NCI-H526 treated with DMSO at 0.1 percent for 48 hours (cell line): ENCODE data around the gene RNASE13.
"Not testable (repeated sequence)": the region's sequence is repeated elsewhere in the genome, so short reads cannot be mapped to it uniquely, and the experiment has no call there.

Experiments
- DNase-seq: peaks from one replicate; lab custom pipeline; 2025; lab: John Stamatoyannopoulos, UW

RNASE13 gene

DNA sequence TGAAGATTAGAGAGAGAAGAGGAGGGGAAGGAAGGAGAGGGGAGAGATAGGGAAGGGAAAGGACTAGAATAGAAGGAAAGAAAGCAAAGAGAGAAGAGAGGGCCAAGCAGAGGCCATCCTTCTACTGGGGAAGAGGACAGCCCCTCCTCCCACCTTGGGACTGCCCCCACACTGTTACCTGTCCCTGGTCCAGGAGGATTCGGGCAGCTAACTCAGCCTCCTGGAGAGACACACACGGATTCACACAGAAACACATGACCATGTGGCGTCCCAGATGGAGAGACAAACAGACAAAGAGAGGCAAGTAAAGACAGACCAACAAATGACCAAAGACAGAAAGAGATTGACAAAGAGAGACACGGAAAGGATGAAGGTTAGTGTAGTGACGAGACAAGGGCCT is 11.9 kb downstream of the RNASE13 start:
- no peak for DNase-seq

DNA sequence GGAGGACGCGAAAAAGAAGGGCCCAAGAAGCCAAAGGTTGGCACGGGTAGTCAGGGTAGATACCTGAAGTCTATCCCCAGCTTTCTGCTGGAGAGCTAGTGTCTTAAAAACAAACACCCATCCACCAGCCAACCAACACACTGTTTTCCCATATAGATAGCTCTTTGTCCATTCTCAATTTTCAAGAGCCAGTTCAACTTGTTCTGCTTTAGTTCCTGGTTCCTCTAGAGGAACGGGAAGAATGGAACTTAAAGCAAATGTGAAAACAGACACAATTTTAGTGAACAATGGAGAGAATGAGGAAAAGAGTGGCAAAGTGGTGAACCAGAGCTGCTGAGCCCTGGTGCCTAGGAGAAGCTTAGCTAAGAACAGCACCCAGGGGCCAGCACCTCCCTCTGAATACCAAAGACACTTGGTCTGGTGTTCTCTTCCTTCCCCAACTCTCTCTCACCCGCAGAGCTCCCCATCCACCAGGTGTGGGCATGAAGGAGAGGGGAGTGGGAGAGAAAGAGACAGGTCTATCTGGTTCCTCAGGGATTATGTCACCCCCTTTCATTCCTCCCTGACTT is 13.5 kb downstream of the RNASE13 start:
- DNase-seq = no peak

DNA sequence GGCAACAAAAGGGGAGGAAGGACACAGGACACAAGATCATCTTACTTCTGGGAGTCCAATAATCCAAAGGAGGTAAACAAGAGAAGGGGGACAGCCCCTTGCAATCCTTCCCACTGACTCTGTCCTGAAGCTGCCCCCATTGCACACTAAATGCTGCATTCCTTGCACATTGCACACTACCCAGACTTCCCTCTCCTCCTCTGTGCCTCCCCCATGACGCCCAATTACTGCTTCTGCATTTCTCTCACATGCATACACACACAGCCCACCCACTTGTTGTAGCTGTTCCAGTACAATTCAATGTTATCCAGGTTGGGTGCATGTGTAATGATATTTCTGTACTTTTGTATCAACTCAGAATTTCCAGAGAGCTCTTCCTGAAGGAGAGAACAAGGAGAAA is 15.2 kb downstream of the RNASE13 start:
- no peak for DNase-seq

DNA sequence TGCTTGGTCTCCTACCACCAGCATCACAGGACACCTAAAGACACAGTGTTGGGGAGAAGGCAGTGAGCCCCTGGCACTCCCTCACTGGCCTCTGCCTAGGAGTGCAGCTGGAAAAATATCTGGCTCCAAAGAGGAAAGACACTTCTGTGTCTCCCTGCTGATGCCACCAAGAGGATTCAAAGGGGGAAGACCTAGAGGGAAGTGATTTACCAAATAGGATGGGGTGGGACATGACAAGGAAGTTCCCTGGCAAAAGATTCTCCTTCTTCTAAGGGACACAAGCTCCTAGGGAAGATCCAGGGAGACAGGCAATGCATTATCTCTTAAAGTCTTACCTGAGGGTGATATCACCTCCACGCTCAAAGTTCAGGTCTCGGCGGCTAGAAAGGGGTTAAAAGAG is 15.8 kb downstream of the RNASE13 start:
- no peak for DNase-seq

DNA sequence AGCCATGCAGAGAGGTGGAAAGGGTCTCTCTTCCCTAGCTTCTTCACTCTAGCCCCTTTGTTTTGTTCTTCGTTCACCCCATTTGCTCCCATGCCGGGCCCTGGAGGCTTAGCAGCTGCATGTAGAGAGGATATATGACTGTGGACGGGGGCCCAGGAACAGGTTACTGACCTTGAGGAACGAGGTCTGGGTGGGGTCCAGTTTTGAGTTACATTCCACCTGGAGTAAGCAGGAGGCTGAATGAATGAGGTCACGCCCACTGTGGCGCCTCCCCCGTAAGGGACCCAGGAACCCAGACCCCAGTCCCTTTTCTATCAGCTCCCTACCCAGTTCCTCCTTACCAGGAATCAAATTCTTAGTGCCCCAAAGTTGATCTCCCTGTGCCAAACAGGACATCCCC is 16.3 kb downstream of the RNASE13 start:
- DNase-seq = no peak

DNA sequence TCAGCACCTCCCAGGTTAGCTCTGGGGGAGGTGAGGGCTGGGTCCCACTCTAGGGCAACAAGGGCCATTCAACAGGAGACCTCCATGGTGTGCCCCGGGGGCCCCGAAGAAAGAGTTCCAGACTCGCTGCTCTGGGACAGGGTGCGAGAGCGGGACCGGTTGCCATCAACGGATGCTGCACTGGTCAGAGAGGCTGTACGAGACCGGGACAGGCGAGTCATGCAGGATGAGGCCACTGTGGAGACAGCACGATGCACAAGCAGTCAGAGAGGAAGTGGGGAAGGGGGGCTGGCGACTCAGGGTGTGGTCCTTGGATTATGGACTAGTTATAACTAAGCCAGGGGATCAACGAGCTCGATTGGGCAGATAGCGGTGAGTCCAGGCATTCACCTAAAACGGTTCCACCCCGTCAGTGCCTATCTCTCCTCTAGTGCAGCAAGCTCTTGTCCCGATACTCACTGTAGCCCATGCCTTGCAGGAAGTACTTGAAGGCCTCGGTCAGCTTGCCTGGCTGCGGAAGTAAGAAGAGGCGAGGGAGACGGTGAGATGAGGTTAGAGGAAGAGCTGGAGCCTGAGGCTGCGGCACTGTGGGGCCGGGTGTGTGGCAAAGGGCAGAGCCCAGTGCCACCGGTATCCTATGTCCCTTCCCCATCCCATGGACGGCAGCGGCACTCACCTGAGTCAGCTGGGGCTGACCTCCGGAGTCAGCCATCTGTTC is 16.9 kb downstream of the RNASE13 start:
- no peak for DNase-seq

DNA sequence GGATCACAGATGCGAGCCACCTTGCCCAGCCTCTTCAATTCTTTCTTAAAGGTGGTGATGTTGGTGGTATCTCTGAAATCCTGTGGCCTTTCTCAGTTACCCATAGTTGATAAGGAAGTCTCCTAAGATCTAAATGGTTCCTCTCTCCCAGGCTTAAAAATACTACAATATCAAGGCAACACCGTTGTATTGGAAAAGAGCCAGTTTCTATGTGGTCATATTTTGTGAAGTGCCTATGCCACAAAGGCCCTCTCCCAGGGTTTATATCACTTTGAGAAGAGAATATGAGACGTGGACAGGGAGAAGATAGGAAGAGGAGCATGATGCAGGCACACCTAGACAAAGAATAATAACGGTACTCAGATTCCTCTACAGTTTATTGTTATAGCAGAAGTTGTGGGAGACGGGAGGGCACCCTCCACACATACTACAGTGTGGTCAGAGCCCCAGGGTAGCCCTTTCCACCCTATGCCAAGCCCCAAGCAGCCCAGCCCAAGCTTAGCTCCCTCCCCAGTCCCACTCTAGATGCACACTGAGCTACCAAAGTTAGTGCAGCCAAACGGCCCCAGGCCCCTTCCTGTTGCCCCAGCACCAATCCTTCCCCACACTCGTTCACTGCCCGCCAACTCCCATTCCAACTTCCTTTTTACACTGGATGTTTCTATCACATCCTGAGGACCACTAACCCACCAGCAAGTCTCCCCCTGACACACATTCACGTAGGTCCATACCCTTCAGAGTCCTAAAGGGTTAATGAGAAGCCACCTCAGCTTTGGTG is 18.0 kb downstream of the RNASE13 start:
- no peak for DNase-seq

DNA sequence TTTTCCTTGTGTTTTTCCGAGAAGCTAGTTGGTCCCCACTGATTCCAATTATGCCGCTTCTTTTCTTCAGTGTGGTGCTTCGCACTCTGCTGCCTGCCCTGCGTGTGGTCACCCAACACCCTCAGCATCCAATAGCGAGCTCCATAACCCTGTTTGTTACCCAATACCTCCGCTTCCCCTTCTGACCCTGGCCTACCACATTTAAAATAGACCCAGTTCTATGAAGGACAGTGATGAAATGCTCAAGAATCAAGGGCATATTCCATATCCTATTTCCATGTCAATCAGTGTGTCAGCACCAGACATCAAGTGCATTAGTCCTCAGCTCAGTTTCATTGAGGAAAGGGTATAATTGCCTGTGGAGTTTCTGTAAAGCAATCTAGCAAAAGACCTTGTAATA is 19.3 kb downstream of the RNASE13 start:
- no peak for DNase-seq

DNA sequence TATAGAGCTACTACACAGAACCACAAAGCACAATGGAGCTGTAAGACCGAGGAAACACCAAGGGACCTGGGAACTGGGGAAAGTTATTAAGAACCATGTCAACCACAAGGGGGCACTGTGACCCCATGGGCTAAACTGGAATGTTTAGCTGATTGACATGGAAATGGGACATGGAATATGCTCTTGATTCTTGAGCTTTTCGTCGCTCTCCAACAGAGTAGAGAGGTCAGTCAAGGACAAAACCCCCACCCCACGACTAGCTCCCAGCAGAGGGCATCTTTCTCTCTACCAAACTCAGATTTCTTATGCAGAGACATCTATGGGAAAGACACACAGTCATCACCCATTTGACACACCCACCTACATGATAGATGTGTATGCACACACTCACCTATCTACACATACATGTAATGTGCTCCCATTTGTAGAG is 19.8 kb downstream of the RNASE13 start:
- peak; percentile 57 for DNase-seq

DNA sequence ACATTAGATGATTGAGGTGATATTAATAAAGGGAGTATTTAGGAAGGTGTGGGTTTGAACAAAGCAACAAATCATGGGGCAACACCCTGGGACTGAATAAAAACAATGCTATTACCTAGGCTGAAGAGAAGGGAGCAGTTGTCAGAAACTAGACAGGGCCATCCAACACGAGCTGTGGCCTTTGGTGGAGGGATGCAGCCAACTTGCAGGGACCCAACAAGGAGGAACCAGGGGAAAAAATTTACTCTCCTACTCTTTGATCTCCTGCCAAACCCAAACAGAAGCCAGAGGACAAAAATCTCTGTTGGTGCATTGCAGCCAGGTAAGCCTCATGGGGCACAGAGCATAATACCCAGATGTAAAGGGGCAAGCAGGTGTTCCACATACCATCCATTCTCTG is 23.5 kb downstream of the RNASE13 start:
- DNase-seq = no peak

DNA sequence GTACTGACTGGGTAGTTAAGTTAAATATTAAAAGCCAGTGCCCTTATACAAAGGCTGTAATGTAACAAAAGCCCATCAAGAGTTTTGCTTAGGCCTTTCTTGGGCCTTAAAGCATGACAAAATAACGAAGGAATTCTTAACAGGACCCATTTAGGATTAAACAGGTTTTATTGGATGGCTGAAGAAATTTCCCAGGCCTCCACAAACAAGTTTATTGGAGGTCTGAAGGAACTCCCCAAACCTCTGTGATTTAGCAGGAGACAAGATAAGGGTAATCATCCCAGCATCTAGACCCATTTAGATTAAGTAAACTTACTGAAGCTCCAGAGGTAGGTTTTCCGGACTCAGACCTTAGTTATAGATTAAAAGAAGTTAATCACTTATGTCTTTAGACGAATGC is 24.9 kb downstream of the RNASE13 start:
- not testable (repeated sequence) for DNase-seq

DNA sequence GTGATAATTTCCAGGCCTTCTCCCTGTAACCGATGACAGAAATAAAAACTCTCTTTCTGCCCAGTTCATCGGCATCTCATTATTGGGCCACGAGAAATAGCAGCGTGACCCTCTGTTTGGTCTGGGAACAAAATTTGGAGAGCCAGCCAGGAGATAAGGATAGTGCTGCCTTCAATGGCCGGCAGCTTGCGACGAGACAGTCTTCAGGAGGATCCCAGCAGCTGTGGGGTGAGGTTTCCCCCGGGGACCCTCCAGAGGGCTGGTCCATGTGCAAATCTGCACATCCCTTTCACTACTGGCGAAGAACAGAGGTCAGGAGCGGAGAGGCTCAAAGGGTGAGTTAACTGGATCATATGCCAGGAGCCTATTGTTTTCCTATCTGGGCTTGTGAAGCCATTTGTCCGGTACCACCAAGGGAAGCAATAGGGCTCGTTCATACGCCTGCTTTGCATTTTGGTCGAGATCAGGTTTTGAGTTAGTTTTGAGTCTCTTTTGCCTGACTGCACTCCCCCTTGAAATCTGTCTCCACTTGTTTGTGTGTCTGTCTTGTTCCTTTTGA is 30.7 kb downstream of the RNASE13 start:
- no peak for DNase-seq

DNA sequence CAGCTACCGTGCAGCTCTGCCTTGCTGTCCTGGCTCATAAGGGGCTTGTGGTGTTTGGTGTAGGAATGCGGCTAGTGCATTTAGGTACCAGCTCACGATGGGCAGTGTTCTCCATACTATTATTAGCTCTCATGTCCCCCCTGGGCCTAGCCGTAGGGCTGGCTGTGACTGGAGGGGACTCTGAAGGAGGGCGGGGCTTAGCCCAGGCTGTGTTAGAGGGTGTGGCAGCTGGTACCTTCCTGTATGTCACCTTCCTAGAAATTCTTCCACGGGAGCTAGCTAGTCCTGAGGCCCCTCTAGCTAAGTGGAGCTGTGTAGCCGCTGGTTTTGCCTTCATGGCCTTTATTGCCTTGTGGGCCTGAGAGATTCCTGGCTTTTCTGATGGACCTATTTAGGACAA is 33.4 kb downstream of the RNASE13 start:
- no peak for DNase-seq

DNA sequence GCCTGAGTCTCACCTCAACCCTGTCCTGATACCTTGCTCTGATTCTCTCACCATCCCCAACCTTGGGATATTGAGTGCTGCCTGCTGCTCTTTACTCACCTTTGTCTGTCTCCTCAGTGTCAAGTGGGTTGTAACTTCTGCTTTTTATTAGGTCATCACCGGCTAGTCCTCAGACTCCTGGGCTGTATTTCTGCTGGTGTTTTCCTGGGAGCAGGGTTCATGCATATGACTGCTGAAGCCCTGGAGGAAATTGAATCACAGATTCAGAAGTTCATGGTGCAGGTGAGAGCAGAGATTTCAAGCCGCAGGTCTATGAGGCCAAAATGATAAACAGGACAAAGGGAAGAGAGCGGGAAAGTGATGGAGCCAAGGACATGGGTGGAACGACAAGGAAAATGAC is 35.0 kb downstream of the RNASE13 start:
- no peak for DNase-seq

DNA sequence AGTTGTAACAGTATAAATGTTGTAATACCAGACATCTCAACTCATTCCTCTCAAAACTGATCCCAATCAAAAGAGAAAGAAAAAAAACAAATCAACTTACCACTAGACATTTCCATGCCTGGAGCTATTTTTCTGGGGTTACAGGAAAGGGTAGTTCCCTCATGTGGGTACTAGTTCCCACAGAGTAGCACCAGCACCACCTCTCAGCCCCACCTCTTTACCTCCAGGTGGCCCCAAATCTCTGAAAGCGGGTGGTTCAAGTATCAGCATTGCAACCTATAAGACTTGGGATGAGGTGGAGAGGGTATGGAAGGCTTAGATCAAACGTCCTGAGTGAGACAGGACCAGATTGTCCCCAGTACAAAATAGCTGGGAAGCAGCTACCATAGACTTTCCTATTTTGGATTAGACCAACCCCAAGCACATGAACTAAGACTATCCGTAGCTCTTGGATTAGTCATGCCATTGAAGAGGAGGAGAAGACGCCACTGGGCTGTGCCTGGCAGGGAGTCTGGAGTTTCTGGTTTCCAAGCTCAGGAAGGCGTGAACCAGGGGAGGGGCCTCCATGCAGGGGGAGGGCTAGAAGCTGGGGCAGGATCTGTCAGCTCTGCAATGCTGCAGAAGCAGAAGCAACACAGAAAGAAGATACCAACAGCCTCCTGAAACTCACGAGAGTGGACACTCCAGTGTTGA is 35.8 kb downstream of the RNASE13 start, which contains the start of gene SLC39A2:
Gene SLC39A2 (plus strand): TSS at position 620 of the 693 bp plus-strand sequence. CDS start 154 bp downstream, outside the sequence.
- DNase-seq = no peak

DNA sequence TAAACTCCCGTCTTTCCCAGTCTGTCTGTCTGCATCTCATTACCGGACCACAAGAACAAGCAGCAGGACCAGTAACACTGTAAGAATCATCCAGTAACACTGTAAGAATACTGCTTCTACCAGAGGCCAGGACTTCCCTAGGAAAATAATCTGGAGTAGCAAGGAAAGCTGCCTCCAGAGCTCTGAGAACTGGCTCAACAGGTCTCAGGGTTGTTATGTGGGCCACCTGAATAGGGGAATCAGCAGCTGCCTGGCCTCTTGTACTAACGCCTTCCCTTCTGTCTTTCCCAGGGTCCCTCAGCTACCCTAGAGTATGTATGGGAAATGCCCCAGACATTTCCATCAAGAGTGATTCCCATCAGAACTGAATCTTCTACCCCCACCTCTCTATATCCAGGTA is 36.5 kb downstream of the RNASE13 start:
- DNase-seq = no peak

DNA sequence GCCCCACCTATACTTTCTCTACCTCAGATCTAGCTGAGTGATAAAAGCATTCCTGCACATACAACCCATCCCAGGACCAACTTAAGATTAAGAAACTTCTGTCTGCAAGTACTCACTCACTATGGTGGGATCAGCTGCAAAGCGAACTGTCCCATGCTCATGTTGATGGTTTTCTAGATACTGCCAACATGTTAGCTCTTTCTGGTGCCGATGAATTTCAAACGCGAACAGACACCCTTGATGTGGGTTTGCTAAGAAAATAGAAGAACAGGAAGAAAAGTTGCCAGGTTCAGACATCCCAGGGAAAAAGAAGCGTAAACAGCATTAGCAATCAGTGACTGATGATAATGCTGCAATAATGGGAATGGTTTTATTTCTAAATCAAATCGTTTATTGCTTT is 37.0 kb downstream of the RNASE13 start:
- no peak for DNase-seq

DNA sequence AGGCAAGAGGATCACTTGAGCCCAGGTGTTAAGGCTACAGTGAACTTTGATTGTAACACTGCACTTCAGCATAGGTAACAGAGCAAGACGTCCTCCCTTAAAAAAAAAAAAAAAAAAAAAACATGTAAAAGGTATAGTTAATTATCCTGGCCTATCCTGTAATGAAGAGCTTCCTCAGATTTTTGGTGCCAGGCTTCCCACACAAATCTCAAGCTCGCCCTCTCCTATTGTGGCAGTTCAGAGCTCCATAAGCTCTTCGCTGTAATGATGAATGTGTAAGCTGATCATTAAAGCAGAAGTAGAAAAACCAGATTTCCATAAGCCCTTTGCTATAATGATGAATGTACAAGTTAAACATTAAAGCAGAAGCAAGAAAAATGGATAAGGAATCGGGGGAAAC is 37.5 kb downstream of the RNASE13 start:
- DNase-seq = no peak

DNA sequence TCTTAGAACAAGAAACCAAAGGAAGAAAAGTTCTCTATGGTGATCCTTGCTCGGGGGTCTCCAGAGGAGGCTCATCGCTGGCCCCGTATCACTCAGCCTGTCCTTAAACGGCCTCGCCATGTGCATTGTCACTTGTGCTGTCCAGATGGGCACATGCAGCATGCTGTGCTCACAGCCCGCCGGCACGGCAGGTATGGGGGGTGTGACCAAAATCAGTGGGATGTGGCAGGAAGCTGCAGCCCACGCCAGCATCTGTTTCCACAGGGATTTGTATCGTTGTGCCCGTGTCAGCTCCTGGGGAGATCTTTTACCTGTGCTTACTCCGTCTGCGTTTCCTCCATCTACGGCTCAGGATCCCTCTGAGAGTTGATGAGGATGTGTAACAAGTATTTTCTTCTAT is 38.1 kb downstream of the RNASE13 start:
- DNase-seq = no peak

DNA sequence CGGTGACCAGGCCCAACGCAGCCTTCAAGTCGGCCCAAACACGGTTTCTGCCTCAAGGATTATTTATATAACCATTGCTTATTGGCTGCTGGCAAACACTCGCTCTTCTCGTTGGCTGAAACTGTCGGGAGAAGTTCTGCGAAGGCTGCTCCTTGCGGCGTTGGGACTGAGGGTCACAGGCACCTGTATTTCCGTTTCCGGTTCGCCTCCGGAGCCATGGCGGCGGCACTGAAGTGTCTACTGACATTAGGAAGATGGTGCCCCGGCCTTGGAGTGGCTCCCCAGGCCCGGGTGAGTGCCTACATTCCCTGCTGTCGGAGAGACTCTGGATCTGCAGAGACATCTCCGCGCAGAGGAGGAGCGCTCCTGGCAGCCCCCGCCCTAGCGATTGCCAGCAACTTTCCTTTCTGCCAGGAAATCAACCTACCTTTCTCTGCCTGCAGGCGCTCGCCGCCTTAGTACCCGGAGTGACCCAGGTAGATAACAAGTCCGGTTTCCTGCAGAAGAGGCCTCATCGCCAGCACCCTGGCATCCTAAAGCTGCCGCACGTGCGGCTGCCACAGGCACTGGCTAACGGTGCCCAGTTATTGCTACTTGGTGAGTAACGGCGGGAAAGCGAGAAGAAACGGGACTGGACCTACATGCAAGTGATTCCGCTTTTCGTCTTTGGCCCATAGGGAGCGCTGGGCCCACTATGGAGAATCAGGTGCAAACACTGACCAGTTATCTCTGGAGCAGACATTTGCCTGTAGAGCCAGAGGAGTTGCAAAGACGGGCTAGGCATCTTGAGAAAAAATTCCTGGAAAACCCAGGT is 44.6 kb downstream of the RNASE13 start, which contains the start of gene METTL17:
Gene METTL17 (plus strand): TSS at position 194 of the 814 bp plus-strand sequence. CDS start 23 bp downstream, at position 217.
- peak; percentile 85 for DNase-seq

DNA sequence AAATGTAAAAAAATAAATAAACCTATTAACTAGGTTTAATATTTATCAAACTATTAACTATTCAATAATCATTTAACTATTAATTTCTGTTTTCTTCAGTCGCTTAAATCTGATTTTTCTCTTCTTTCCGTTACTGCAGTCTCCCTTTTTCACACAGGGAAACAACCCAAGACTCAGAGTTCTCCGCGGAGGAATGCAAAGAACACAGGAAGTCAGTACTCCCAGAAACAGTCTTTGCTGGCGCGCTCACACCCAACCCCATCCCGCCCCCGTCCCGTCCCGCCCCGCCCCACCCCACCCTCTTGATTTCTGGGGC is 45.2 kb downstream of the RNASE13 start:
- DNase-seq = no peak
